Panc1 (cell line): ENCODE results near the gene NFKB1.

Experiments used
- CTCF ChIP-seq: fragments of 450-650 bp; IDR thresholded peaks from 2 replicates; pipeline ENCODE4 v1.5.1; 2017; ENCODE audit warnings: mild to moderate bottlenecking
- POLR2AphosphoS5 ChIP-seq: IDR thresholded peaks from 2 replicates; pipeline ENCODE4 v1.6.1; 2012; ENCODE audit warnings: mild to moderate bottlenecking, low read depth, low read length, moderate library complexity
- REST ChIP-seq, 2 experiments: IDR thresholded peaks; 2 replicates each; pipeline ENCODE4 v1.6.1; 2011 to 2012; ENCODE audit warnings: low read depth in 2 of 2, control low read depth in 1 of 2, low read length in 1 of 2, mild to moderate bottlenecking in 1 of 2, moderate library complexity in 1 of 2; ENCODE audit not compliant: insufficient read depth in 1 of 2
- SIN3A ChIP-seq: IDR thresholded peaks from 2 replicates; pipeline ENCODE4 v1.6.1; 2012; ENCODE audit warnings: low read depth, mild to moderate bottlenecking, low read length, moderate library complexity, borderline replicate concordance; ENCODE audit not compliant: insufficient read depth
- TCF7L2 ChIP-seq: IDR thresholded peaks from 2 replicates; pipeline ENCODE4 v1.6.1; 2011; ENCODE audit warnings: mild to moderate bottlenecking, low read depth, low read length, inconsistent platforms

GRCh38 chr4:102474736-102475504, 26.2 kb upstream of the NFKB1 start:
- TF ChIP-seq CTCF (no peak), REST (IDR thresholded peaks at IDR 0.05; ENCODE audit: insufficient read depth in 1 of 2, low read depth in 2 of 2, low read length in 1 of 2) (no peak), SIN3A (no peak), TCF7L2 (no peak), POLR2AphosphoS5 (no peak)
